HTERT RPE-1 (cell line): ENCODE results near the gene SLC38A1.
"Not testable (repeated sequence)": the region's sequence is repeated elsewhere in the genome, so short reads cannot be mapped to it uniquely, and the experiment has no call there.

Source experiments
- in situ Hi-C: fragments of 300-500 bp; cut with MboI; formaldehyde crosslinking; loops from 4 replicates; pipeline ENCODE4 v1.14.3; 2020; ENCODE audit warnings: low sequenced_read_pairs

The SLC38A1 gene

GRCh38 chr12:46174061-46174662 is 94.7 kb downstream of the SLC38A1 start:
- in situ Hi-C loops, result no loop called here

GRCh38 chr12:46168426-46168825 is 100.4 kb downstream of the SLC38A1 start:
- in situ Hi-C loops, result no loop called here

- in situ Hi-C loops, result no loop called here
These were observed 101.4 kb downstream of the SLC38A1 start for GRCh38 chr12:46167412-46167811.

- in situ Hi-C loops, result no loop called here
These were observed 103.7 kb downstream of the SLC38A1 start for GRCh38 chr12:46165191-46165590.

GRCh38 chr12:46164186-46164761 is 104.6 kb downstream of the SLC38A1 start:
- in situ Hi-C loops, result no loop called here

GRCh38 chr12:46162549-46163076 is 106.2 kb downstream of the SLC38A1 start:
- in situ Hi-C loops, result not testable (repeated sequence)

GRCh38 chr12:46160981-46161690 is 107.7 kb downstream of the SLC38A1 start:
- in situ Hi-C loops, result no loop called here

- in situ Hi-C loops, result no loop called here
These were observed 108.5 kb downstream of the SLC38A1 start for GRCh38 chr12:46160101-46160980.

- in situ Hi-C loops, result no loop called here
These were observed 109.4 kb downstream of the SLC38A1 start for GRCh38 chr12:46159309-46159901.

- in situ Hi-C loops, result no loop called here
These were observed 110.3 kb downstream of the SLC38A1 start for GRCh38 chr12:46158501-46158900.

- in situ Hi-C loops, result no loop called here
These were observed 114.4 kb downstream of the SLC38A1 start for GRCh38 chr12:46154221-46154985.

GRCh38 chr12:46153268-46153872 is 115.5 kb downstream of the SLC38A1 start:
- in situ Hi-C loops, result no loop called here

- in situ Hi-C loops, result no loop called here
These were observed 116.4 kb downstream of the SLC38A1 start for GRCh38 chr12:46152456-46152855.

- in situ Hi-C loops, result no loop called here
These were observed 118.1 kb downstream of the SLC38A1 start for GRCh38 chr12:46150735-46151134.

- in situ Hi-C loops, result no loop called here
These were observed 118.9 kb downstream of the SLC38A1 start for GRCh38 chr12:46149905-46150304.

GRCh38 chr12:46149079-46149464 is 119.8 kb downstream of the SLC38A1 start:
- in situ Hi-C loops, result no loop called here

GRCh38 chr12:46148327-46149078 is 120.3 kb downstream of the SLC38A1 start:
- in situ Hi-C loops, result no loop called here

GRCh38 chr12:46147144-46147543 is 121.7 kb downstream of the SLC38A1 start:
- in situ Hi-C loops, result no loop called here

- in situ Hi-C loops, result no loop called here
These were observed 123.0 kb downstream of the SLC38A1 start for GRCh38 chr12:46145881-46146280.
